Activated CD4-positive, alpha-beta T cell treated with anti-CD3 and anti-CD28 coated beads for 24 hours (primary cell): Measurements from ENCODE around the gene SCAMP5.

Experiments used
- DNase-seq, 2 donors: peaks; one replicate each; pipeline ENCODE4 v3.0.0-alpha.2; 2020; ENCODE audit warnings: low read depth in 2 of 2

Gene SCAMP5

GRCh38 chr15:74977599-74977998 is 17.8 kb upstream of the SCAMP5 start:
- no peak for DNase-seq

DNA sequence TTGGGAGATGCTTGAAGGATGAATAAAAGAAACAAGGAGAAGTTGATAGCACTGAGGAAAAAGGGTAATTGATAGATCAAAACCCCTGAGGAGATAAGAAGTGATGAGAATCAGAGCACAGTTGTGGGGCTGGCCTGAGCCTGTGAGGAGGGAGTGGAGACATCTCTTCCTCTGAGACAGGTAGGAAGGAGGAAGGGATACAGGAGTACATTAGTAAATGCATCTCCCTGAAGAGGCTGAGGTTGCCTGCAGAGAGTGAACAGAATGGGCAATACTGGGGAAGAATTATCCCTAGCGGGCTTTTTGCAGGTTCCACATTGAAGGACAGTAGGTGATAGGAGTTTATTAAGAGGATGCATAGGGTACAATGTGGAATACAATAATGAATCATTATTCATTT is 17.3 kb upstream of the SCAMP5 start:
- no peak for DNase-seq

DNA sequence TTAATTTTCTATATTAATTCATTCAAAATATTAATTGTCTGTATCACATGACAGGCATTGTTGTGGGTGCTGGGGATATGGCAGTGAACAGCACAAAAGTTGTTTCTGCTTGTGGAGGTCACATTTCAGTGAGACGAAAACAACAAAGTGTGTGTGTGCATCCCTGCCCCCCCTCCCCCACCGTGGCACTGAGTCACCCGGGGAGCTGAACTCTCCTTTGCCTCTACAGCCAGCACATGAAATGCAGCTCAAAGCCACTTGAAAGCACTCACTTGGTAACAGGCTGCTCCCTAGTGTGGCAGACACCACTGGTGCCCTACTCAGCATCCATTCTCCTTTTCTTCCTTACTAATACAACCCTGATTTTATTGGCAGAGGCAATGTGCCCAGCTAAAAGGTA is 16.9 kb upstream of the SCAMP5 start:
- peak in 1 of 2 donors; percentile 37 for DNase-seq

DNA sequence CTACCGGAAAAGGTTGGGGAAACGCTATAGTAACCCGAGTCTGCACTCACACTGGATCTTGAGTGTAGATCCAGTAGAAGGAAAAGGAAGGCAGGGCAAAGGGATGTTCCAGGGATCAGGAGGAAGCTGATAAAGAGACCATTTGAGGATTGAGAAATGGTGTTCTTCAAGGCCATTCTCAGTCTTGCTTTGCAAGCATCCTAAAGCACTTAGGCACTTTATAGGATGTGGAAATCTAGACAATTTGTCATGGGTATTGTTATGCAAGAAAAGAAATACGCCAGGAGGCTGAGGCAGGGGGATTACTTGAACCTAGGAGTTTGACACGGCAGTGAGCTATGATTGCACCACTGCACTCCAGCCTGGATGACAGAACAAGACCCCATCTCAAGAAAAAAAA is 13.2 kb upstream of the SCAMP5 start:
- no peak for DNase-seq

GRCh38 chr15:74983725-74984231 is 11.6 kb upstream of the SCAMP5 start:
- peak; percentile 29 to 33 for DNase-seq

- peak in 1 of 2 donors; percentile 13 for DNase-seq
Measured at GRCh38 chr15:74988007-74988800, 7.2 kb upstream of the SCAMP5 start.

DNA sequence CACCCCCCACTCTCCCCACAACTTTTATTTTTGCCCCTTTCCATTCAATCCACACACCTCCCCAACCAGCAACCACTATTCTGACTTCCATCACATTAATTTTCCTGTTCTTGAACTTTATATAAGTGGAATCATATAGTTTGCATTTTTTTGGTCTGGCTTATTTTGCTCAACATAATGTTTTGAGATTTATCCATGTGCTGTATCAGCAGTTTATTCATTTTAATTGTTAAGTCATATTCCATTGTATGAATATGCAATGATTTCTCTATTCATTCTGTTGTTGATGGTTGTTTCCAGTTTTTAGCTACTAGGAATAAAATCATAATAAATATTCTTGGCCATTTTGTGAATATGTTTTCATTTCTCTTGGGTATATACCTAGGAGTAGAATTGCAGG is 5.8 kb upstream of the SCAMP5 start:
- no peak for DNase-seq

- DNase-seq = no peak
Measured at GRCh38 chr15:74992619-74993018, 2.7 kb upstream of the SCAMP5 start.

GRCh38 chr15:74994236-74994635 is 1.1 kb upstream of the SCAMP5 start:
- no peak for DNase-seq

- DNase-seq = no peak
Measured at GRCh38 chr15:74994685-74995084, 678 bp upstream of the SCAMP5 start.

DNA sequence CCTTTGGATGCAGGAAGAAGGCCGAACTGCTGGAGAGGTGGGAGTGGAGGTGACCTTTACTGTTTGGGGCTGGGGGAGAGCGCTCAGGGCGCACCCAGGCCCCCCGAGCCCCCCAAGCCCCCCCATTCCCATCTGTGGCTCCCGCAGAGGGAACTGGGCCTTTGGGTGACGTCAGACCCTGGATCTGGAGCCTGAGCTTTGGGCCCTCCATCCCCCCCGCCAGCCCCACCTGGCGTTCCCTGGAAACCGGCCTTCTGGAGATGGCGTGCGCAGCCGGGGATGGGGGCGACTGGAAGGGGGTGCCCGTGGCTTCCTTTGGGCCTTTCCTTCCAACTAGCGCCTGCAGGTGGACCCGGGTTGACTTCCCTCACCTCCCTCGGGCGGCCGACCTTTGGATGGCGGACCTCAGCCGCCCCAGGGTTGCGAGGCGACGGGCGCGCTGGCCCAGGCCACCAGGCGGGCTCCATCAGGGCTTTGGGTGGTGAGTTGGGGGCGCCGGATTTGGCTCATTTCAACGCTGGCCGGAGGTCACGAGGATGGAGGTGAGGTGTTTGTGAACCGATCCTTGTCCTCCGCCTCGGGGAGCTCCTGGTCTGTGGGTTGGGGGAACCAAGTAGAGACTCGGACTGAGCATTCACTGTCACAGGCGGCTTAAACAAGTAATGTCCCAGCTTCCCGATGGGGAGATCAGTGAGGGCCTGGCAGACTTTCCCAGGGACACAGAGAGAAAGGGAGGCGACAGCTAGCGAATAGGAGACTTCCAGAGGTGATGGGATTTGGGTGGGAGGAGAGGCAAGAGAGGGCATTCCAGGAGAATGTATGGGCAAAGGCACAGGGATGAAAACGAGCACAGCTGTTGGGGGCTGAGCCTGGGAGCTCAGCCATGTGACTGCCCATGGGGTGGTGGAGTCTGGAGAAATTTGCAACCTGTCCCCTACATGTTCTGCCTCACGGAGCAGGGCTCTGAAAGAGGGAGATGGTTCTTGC is 709 bp downstream of the SCAMP5 start:
- DNase-seq = no peak

DNA sequence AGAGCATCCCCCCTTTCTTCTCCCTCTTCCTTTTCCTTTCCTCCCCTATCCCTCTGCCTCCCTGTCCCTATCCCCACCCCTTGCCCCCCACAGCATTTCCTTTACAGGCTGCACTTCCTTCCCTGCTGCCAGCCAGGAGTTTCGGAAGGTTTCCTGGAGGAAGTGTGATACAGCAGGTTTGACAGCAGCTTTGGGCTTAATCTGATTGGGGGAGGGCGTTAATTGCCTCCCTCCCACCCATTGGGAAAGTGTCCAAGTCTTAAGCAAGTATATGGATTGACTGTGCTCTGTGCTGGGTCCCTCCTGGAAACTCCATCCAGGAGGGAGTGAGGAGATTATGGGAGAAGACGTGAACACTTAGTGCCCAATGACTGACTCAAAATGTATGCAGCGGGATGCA is 1.8 kb downstream of the SCAMP5 start:
- DNase-seq = no peak

DNA sequence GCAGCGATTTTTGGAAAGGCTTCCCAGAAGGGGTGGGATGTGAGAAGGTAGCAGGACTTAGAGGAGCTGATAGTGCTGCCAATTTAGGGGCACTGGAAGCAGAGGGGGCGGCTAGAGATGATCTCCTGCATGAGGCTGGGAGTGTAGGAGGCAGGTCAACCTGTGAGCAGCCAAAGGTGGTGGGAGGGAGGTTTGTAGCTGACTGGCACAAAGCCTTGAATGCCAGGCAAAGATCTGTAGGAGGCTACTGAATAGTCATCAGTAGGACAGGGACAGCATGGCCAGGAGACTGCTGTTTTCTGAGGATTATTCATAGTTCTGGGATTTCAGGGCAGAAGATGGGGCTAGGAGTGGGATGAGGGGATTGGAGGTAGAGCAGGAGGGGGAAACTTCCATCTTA is 2.2 kb downstream of the SCAMP5 start:
- no peak for DNase-seq

DNA sequence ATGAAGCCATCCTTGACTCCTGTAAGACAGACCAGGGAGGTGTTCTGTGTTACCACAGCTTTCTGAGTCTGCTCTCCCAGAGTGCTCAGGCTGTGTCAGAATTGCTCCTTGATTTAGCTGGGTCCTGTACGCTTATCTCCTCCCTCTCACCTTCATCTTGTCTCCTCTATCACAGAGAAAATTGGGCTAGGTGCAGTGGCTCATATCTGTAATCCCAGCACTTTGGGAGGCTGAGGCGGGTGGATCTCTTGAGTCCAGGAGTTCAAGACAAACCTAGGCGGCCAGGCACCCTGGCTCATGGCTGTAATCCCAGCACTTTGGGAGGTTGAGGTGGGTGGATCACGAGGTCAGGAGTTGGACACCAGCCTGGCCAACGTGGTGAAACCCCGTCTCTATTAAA is 5.9 kb downstream of the SCAMP5 start:
- no peak for DNase-seq

GRCh38 chr15:75002398-75002797 is 7.0 kb downstream of the SCAMP5 start:
- DNase-seq = no peak

DNA sequence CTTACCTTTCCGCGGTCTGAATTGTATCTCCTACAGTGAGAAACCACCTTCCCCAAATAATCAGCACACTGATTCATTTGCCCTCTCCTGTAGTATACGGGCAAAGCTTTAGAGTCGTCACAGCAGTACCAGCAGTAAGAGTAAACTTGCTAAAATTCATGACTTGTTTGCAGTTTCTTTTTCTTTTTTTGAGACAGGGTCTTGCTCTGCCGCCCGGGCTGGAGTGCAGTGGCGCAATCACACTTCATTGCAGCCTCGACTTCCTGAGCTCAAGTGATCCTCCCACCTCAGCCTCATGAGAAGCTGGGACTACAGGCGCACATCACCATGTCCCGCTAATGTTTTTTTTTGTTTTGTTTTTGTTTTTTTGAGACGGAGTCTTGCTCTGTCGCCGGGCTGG is 11.9 kb downstream of the SCAMP5 start:
- no peak for DNase-seq

GRCh38 chr15:75008221-75008625 is 12.9 kb downstream of the SCAMP5 start:
- DNase-seq = no peak

- DNase-seq = no peak
Measured at GRCh38 chr15:75008629-75009326, 13.4 kb downstream of the SCAMP5 start.

- no peak for DNase-seq
Measured at GRCh38 chr15:75016431-75016830, 21.1 kb downstream of the SCAMP5 start.

DNA sequence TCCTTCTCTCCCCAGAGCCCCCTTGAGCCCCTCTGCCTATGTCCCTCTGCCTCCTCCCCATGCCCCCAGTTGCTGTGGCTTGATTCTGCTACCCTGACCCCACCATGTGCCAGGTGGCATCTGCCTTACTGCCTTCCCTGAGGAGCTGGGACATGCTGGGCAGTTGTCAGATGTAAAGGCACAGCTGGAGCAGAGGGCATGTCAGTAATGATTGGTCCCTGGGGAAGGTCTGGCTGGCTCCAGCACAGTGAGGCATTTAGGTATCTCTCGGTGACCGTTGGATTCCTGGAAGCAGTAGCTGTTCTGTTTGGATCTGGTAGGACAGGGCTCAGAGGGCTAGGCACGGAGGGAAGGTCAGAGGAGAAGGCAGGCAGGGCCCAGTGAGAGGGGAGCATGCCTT is 24.6 kb downstream of the SCAMP5 start:
- DNase-seq = no peak

DNA sequence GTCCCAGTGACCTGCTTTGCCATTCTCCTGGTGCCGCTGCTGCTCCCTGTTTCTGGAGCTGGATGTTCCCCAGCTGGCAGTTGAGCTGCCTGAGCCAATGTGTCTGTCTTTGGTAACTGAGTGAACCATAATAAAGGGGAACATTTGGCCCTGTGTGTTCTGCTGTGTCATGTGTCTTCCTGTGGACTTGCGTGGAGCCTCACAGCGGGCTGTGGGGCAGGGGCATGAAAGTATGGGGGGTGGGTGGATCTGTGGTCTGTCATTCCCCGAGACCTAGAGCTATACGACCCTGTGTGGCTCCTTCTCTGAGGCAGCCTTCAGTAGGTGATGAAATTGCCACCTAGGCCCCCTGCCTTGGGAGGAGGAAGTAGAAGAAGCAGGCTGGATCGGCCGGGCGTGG is 26.0 kb downstream of the SCAMP5 start:
- DNase-seq = no peak

DNA sequence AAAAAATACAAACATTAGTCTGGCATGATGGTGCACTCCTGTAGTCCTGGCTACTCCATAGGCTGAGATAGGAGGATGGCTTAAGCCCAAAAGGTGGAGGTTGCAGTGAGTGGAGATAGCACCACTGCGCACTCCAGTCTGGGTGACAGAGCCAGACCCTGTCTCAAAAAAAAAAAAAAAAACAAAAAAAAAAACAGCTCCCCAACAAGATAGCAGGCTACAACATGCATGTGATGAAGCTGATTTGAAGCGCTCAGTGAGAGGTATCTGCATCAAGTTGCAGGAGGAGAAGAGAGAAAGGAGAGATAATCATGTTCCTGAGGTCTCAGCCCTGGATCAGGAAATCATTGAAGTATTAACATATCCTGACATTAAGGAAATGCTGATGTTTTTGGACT is 27.4 kb downstream of the SCAMP5 start:
- no peak for DNase-seq
